ENCODE data around the gene CDK11A.
A peak's percentile ranks its signal among the peaks of the same experiment; 100 is the strongest.
"Not testable (repeated sequence)": the region's sequence is repeated elsewhere in the genome, so short reads cannot be mapped to it uniquely, and the experiment has no call there.

Gene CDK11A

GRCh38 chr1:1724035-1724864, at the start of gene CDK11A:
Gene CDK11A, minus strand, starts transcription at chr1:1724357. Its CDS starts 1,539 bp downstream, at chr1:1722818.
- peak; percentile 69 for DNase-seq (ENCODE audit: insufficient read length, low spot score)
- FAIRE-seq: not testable (repeated sequence)

DNA sequence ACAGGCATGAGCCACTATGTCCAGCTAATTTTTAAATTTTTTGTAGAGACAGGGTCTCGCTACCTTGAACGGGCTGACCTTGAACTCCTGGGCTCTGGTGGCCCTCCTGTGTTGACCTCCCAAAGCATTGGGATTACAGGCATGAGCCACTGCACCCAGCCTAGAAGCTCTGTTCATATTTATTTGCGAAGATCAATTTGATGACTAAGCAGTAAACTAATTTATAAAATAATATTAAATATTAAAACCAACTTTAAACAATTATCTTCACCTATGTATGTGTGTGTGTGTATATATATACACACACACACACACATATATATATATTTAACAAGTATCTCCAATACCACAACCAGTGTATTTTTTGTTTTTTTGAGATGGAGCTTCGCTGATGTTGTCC, 49.7 kb upstream of the CDK11A start:
- TF ChIP-seq, protein P1, sequence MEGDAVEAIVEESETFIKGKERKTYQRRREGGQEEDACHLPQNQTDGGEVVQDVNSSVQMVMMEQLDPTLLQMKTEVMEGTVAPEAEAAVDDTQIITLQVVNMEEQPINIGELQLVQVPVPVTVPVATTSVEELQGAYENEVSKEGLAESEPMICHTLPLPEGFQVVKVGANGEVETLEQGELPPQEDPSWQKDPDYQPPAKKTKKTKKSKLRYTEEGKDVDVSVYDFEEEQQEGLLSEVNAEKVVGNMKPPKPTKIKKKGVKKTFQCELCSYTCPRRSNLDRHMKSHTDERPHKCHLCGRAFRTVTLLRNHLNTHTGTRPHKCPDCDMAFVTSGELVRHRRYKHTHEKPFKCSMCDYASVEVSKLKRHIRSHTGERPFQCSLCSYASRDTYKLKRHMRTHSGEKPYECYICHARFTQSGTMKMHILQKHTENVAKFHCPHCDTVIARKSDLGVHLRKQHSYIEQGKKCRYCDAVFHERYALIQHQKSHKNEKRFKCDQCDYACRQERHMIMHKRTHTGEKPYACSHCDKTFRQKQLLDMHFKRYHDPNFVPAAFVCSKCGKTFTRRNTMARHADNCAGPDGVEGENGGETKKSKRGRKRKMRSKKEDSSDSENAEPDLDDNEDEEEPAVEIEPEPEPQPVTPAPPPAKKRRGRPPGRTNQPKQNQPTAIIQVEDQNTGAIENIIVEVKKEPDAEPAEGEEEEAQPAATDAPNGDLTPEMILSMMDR (IDR thresholded peaks at IDR 0.05; ENCODE audit: insufficient read depth, missing control alignments): no peak
- DNase-seq (ENCODE audit: insufficient read length, low spot score) (no peak), FAIRE-seq (no peak)

DNA sequence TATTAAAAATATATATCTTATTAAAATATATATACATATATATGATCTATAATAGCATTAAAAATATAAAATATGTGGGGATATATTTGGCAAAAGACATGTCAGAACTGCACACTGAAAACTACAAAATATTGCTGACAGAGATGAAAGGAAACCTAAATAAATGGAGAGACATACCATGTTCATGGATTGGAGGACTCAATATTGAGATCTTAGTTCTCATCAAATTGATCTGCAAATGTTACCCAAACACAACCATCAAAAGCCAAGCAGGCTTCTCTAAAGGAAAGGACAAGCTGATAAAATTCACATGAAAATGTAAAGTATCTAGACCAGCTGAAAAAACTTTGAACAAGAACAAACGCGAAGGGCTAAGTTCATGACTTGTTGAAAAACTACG, 46.9 kb upstream of the CDK11A start:
- TF ChIP-seq, protein P1 (IDR thresholded peaks at IDR 0.05; ENCODE audit: insufficient read depth, missing control alignments): no peak
- no peak for FAIRE-seq
- DNase-seq (ENCODE audit: insufficient read length, low spot score): no peak

DNA sequence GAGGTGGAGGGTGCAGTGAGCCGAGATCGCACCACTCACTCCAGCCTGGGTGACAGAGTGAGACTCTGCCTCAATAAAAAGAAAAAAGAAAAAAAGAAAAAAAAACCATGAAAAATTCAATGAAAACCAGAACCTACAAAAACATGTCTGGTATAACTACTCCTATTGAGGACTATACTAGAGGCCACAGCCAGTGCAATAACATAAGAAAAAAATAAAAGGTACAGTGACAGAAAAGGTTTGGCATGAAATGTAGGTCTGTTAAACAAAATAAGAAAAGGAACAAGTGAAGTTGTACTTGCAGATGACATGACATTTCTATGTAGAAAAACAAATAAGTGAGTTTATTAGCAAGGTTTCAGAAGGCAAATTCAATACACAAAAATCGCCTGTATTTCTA, 45.9 kb upstream of the CDK11A start:
- TF ChIP-seq, protein P1 (IDR thresholded peaks at IDR 0.05; ENCODE audit: insufficient read depth, missing control alignments): no peak
- DNase-seq (ENCODE audit: insufficient read length, low spot score) (no peak), FAIRE-seq (no peak)

DNA sequence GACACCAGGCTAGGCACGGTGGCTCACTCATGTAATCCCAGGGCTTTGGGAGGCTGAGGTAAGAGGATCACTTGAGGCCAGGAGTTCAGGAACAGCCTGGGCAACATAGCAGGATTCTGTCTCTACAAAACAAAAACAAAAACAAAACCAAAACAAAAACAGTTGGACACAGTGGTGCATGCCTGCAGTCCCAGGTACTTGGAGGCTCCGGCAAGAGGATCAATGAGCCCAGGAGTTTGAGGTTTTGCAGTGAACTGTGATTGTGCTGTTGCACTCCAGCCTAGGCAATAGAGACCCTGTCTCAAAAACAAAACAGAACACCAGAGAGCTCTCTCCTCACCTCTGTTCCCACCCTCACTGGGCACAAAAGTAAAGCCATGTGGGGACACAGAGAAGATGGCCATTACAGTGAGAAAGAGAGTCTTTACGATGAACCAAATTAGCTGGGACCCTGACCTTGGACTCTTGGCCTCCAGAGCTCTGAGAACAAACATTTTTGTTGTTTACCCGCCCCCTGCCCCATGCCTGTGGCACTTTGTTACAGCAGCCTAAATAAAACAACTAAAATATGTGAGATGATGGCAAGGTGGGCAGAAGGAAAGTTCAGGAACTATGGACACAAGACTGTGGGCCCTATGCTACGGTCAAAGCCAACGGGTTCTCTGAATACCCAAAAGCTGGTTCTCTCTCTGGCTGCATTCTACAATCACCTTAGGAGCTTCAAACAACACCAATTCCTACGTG, 44.3 kb upstream of the CDK11A start:
- TF ChIP-seq, protein P1 (IDR thresholded peaks at IDR 0.05; ENCODE audit: insufficient read depth, missing control alignments): no peak
- DNase-seq (ENCODE audit: insufficient read length, low spot score) (no peak), FAIRE-seq (no peak)

DNA sequence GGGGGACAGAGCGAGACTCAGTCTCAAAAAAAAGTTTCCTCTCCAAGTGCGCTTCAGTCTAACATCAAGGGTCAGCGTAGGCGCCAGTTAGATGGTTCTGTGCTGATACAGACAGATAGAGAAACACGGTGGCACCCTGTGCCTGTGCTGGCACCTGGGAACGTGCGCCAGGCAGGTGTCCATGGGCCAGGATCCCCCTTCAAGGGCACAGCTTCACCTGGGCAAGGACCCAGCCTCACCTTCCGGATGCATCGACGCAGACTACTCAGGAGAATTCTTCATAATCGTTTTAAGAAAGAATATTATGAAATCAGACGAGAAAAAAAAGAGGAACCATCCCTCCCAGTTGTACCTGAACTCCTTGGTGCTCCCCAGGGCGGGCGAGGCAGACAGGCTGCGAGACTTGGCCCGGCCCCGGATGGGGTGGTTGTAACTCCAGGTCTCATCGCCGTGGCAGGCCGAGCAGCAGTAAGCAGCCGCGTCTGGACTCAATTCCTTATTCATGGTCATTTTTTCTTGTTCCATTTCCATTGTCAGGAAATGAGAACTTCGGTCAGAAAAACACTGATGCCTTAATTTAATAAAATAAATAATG, 40.8 kb upstream of the CDK11A start:
- FAIRE-seq (no peak), DNase-seq (ENCODE audit: insufficient read length, low spot score) (no peak)
- TF ChIP-seq, protein P1 (IDR thresholded peaks at IDR 0.05; ENCODE audit: insufficient read depth, missing control alignments): no peak

DNA sequence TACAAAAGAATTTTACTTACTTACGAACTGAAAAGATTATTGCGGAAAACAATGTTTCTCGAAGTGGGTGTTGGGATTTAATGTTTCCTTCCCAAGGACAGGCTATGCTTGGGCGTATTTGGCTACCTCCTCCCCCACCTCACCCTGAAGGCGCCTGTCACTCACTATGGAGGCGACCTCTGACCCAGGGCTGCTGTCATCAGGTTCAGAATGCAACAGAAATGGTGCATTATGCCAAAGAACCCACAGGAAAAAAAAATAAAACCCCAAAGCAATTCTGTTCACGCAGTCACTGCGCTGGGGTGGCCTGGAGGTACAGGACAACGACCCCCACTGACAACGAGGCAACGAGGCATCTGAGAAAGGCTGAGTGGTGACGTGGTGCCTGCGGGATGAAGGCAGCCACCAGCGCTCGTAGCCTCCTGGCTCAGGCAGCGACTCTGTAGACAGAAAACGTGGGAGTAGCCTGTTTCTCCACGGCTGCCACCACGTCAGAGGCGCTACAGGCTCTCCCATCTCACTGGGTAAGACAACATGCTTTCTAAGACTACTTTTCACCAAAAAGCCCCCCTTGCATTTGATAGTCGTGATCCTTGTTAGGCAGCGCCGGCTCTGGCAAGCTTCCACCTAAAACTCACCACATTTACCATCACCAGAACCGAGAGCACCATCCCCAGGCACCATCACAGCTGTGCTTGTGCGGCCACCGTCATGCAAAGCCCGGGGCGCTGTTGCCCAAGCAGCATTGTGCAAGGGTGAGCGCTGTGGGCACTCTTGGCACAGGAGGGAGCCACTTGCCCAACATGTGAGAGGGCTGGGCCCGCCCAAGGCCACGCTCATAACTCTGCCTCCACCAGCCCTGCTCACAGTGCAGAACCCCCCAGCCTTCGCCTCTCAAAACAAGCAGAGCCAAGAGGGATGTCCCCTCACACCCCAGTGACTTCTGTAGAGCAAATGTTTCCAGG, 39.8 kb upstream of the CDK11A start:
- no peak for DNase-seq (ENCODE audit: insufficient read length, low spot score)
- TF ChIP-seq, protein P1 (IDR thresholded peaks at IDR 0.05; ENCODE audit: insufficient read depth, missing control alignments): no peak
- no peak for FAIRE-seq
